ENCODE data around the gene CLDN22.

Gene CLDN22

GRCh38 chr4:183360161-183360919, 40.3 kb upstream of the CLDN22 start:
- CTCF ChIA-PET: interaction anchor here (0.5 kb wide), 1 partner anchor 118 kb away, joined by 3 read pairs; no protein-coding TSS in a partner anchor
- Histone ChIP-seq H3K4me3 (ENCODE audit: low read depth, low read length) (no peak overlapping the region), H3K9me3 (ENCODE audit: control insufficient read depth, insufficient read depth, low read depth, low read length) (no peaks in the 10 kb centered on the region), H3K27ac (ENCODE audit: extremely low read depth, low read depth, low read length) (no peak overlapping the region), H3K4me1 (ENCODE audit: control insufficient read depth, insufficient read depth, low read length) (no peaks in the 10 kb centered on the region), H3K36me3 (ENCODE audit: control insufficient read depth in 2 of 2, insufficient read depth in 1 of 2, low read length in 2 of 2) (no peaks in the 10 kb centered on the region)
- POLR2A ChIA-PET: no interaction called here
- TF ChIP-seq EGR2 (tag by site-specific recombination; IDR thresholded peaks at IDR 0.05; ENCODE audit: low read depth): 0 out of 2 replicates have a peak, but pooled peaks have one; percentile 11
- no peak for TF ChIP-seq HOXC10 (CRISPR knock-in tag; IDR thresholded peaks at IDR 0.05)

DNA sequence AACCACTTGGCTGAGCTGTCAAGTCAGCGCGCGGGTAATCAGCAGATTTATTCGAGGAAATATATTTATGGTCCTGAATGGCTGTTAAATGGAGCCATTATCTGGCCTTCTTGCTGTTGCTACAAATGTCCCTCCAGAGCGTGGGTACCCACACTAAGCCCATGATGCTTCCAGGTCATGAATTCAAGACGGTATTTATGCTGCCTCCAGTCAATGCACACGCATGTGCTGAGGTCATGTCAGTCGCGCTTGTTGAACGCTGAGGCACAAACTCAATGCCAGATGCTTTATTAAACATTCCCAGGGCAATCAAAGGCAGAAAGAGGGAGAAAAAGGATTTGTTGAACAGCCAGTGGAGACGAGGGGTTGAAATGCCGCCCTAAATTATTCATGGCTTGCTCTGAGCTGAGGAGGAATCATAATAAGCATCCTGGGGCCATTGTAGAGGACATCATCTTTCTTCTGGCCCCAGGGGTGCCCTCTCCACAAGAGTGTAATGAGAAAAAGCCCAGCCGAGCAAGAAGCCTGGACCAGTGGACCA, 38.2 kb upstream of the CLDN22 start:
- TF ChIP-seq ZNF830 (tag by site-specific recombination; IDR thresholded peaks at IDR 0.05; ENCODE audit: low read depth): no peak
- TF ChIP-seq KLF9 (tag by site-specific recombination; IDR thresholded peaks at IDR 0.05; ENCODE audit: low read depth): no peak
- no peak for TF ChIP-seq ZNF624 (tag by site-specific recombination; IDR thresholded peaks at IDR 0.05)
- TF ChIP-seq SALL2 (tag by site-specific recombination; IDR thresholded peaks at IDR 0.05; ENCODE audit: borderline replicate concordance): no peak
- no peak for TF ChIP-seq ZNF114 (tag by site-specific recombination; IDR thresholded peaks at IDR 0.05)
- no peak for TF ChIP-seq SCRT2 (tag by site-specific recombination; IDR thresholded peaks at IDR 0.05)
- no peak for TF ChIP-seq GFI1B (tag by site-specific recombination; IDR thresholded peaks at IDR 0.05)
- no peak for TF ChIP-seq ZNF561 (tag by site-specific recombination; IDR thresholded peaks at IDR 0.05; ENCODE audit: borderline replicate concordance)
- TF ChIP-seq, protein P1, sequence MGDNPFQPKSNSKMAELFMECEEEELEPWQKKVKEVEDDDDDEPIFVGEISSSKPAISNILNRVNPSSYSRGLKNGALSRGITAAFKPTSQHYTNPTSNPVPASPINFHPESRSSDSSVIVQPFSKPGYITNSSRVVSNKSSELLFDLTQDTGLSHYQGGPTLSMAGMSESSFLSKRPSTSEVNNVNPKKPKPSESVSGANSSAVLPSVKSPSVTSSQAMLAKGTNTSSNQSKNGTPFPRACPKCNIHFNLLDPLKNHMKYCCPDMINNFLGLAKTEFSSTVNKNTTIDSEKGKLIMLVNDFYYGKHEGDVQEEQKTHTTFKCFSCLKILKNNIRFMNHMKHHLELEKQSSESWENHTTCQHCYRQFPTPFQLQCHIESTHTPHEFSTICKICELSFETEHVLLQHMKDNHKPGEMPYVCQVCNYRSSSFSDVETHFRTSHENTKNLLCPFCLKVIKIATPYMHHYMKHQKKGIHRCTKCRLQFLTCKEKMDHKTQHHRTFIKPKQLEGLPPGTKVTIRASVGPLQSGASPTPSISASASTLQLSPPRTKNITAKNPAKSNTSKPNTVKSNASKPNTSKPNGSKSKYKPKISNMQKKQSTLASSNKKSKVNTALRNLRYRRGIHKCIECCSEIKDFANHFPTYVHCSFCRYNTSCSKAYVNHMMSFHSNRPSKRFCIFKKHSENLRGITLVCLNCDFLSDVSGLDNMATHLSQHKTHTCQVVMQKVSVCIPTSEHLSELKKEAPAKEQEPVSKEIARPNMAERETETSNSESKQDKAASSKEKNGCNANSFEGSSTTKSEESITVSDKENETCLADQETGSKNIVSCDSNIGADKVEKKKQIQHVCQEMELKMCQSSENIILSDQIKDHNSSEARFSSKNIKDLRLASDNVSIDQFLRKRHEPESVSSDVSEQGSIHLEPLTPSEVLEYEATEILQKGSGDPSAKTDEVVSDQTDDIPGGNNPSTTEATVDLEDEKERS (tag by site-specific recombination; IDR thresholded peaks at IDR 0.05): no peak
- TF ChIP-seq ZNF544 (tag by site-specific recombination; IDR thresholded peaks at IDR 0.05): no peak
- no peak for TF ChIP-seq ZNF558 (tag by site-specific recombination; IDR thresholded peaks at IDR 0.05)
- no peak for TF ChIP-seq ZNF704 (tag by site-specific recombination; IDR thresholded peaks at IDR 0.05)
- TF ChIP-seq IKZF3 (tag by site-specific recombination; IDR thresholded peaks at IDR 0.05): no peak
- TF ChIP-seq ZNF473 (tag by site-specific recombination; IDR thresholded peaks at IDR 0.05): no peak
- no peak for TF ChIP-seq FEZF1 (tag by site-specific recombination; IDR thresholded peaks at IDR 0.05)
- Histone ChIP-seq H3K9me3 (ENCODE audit: control insufficient read depth, insufficient read depth, low read depth, low read length) (no peaks in the 10 kb centered on the region), H3K36me3 (ENCODE audit: control insufficient read depth in 2 of 2, insufficient read depth in 1 of 2, low read length in 2 of 2) (no peaks in the 10 kb centered on the region), H3K4me1 (ENCODE audit: control insufficient read depth, insufficient read depth, low read length) (0 out of 2 replicates have a peak, but pooled peaks cover 4% of the 10 kb centered on the region), H3K4me3 (ENCODE audit: low read depth, low read length) (no peak overlapping the region), H3K27ac (ENCODE audit: extremely low read depth, low read depth, low read length) (no peak overlapping the region)
- POLR2A ChIA-PET: no interaction called here
- CTCF ChIA-PET: interaction anchor here (0.6 kb wide), 1 partner anchor 382 kb away, joined by 3 read pairs; no protein-coding TSS in a partner anchor
